WTC11 (cell line): ENCODE measurements around the gene EXOC3L4.

Source experiments
- CREB1 ChIP-seq: sonication (generic); formaldehyde crosslinking; IDR thresholded peaks from 2 replicates; pipeline ENCODE4 v1.8.0; 2023; ENCODE audit warnings: mild to moderate bottlenecking, missing genetic modification reagents
- ZNF396 ChIP-seq: fragments of 250-450 bp; sonication (Bioruptor Pico); IDR thresholded peaks from 2 replicates; pipeline ENCODE4 v1.8.0; 2021; ENCODE audit warnings: mild to moderate bottlenecking, moderate library complexity, borderline replicate concordance
- TF ChIP-seq, protein P1 (sequence below): sonication (generic); formaldehyde crosslinking; IDR thresholded peaks from 2 replicates; pipeline ENCODE4 v1.8.1; 2023; ENCODE audit warnings: mild to moderate bottlenecking, missing genetic modification reagents, moderate library complexity
- TF ChIP-seq, protein P2 (sequence below): sonication (generic); formaldehyde crosslinking; IDR thresholded peaks from 2 replicates; pipeline ENCODE4 v1.8.0; 2023; ENCODE audit warnings: mild to moderate bottlenecking, missing genetic modification reagents
- TF ChIP-seq, protein P3 (sequence below): fragments of 200-600 bp; IDR thresholded peaks from 2 replicates; pipeline ENCODE4 v1.8.0; 2022; ENCODE audit warnings: antibody characterized with exemption
- TF ChIP-seq, protein P4 (sequence below): sonication (generic); formaldehyde crosslinking; conservative IDR thresholded peaks from 2 replicates; pipeline ENCODE4 v1.8.1; 2023; ENCODE audit warnings: mild to moderate bottlenecking, low read depth, missing genetic modification reagents, moderate library complexity

DNA sequence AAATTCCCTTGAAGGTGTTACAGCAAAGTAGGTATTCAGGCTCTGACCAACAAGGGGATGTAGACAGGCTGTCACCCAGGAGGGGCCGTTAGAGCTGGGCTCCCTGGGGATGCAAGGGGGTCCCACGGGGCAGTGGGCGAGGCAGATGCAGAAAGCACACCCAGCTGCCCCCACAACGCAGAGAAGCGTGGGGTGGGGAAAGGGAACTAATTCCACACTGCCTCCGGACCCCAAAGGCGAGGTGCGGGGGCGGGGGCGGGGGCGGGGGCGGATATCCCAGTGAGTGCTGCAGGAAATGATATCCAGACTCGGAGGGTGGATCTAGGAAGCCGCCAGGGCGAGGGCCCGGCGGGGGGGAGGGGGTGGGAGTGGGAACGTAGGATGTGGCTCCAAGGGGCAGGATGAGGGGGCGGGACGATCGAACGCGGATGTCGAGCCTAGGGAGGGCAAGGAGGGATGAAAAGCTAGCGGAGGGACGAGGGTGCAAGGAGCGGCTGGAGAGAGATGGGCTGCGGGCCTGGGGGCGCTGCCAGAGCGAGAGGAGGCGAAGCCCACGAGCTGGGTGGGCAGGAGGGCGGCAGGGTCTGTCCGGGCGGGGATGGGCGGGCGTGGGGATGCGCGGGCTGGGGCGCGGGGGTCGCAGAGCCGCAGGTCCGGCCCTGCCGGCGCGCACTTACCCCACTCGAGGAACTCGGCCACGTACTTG, 38.0 kb upstream of the EXOC3L4 start:
- TF ChIP-seq, protein P1, sequence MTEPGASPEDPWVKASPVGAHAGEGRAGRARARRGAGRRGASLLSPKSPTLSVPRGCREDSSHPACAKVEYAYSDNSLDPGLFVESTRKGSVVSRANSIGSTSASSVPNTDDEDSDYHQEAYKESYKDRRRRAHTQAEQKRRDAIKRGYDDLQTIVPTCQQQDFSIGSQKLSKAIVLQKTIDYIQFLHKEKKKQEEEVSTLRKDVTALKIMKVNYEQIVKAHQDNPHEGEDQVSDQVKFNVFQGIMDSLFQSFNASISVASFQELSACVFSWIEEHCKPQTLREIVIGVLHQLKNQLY (CRISPR knock-in tag): no peak
- TF ChIP-seq, protein P2, sequence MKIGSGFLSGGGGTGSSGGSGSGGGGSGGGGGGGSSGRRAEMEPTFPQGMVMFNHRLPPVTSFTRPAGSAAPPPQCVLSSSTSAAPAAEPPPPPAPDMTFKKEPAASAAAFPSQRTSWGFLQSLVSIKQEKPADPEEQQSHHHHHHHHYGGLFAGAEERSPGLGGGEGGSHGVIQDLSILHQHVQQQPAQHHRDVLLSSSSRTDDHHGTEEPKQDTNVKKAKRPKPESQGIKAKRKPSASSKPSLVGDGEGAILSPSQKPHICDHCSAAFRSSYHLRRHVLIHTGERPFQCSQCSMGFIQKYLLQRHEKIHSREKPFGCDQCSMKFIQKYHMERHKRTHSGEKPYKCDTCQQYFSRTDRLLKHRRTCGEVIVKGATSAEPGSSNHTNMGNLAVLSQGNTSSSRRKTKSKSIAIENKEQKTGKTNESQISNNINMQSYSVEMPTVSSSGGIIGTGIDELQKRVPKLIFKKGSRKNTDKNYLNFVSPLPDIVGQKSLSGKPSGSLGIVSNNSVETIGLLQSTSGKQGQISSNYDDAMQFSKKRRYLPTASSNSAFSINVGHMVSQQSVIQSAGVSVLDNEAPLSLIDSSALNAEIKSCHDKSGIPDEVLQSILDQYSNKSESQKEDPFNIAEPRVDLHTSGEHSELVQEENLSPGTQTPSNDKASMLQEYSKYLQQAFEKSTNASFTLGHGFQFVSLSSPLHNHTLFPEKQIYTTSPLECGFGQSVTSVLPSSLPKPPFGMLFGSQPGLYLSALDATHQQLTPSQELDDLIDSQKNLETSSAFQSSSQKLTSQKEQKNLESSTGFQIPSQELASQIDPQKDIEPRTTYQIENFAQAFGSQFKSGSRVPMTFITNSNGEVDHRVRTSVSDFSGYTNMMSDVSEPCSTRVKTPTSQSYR (CRISPR knock-in tag): no peak
- no peak for TF ChIP-seq CREB1 (CRISPR knock-in tag)
- TF ChIP-seq, protein P3, sequence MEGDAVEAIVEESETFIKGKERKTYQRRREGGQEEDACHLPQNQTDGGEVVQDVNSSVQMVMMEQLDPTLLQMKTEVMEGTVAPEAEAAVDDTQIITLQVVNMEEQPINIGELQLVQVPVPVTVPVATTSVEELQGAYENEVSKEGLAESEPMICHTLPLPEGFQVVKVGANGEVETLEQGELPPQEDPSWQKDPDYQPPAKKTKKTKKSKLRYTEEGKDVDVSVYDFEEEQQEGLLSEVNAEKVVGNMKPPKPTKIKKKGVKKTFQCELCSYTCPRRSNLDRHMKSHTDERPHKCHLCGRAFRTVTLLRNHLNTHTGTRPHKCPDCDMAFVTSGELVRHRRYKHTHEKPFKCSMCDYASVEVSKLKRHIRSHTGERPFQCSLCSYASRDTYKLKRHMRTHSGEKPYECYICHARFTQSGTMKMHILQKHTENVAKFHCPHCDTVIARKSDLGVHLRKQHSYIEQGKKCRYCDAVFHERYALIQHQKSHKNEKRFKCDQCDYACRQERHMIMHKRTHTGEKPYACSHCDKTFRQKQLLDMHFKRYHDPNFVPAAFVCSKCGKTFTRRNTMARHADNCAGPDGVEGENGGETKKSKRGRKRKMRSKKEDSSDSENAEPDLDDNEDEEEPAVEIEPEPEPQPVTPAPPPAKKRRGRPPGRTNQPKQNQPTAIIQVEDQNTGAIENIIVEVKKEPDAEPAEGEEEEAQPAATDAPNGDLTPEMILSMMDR: no peak
- TF ChIP-seq, protein P4, sequence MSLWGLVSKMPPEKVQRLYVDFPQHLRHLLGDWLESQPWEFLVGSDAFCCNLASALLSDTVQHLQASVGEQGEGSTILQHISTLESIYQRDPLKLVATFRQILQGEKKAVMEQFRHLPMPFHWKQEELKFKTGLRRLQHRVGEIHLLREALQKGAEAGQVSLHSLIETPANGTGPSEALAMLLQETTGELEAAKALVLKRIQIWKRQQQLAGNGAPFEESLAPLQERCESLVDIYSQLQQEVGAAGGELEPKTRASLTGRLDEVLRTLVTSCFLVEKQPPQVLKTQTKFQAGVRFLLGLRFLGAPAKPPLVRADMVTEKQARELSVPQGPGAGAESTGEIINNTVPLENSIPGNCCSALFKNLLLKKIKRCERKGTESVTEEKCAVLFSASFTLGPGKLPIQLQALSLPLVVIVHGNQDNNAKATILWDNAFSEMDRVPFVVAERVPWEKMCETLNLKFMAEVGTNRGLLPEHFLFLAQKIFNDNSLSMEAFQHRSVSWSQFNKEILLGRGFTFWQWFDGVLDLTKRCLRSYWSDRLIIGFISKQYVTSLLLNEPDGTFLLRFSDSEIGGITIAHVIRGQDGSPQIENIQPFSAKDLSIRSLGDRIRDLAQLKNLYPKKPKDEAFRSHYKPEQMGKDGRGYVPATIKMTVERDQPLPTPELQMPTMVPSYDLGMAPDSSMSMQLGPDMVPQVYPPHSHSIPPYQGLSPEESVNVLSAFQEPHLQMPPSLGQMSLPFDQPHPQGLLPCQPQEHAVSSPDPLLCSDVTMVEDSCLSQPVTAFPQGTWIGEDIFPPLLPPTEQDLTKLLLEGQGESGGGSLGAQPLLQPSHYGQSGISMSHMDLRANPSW: no peak
- TF ChIP-seq ZNF396 (CRISPR knock-in tag): no peak
